Osteoblast (primary cell): ENCODE data around the gene HS3ST6. TPM values are rescaled to one million over a fixed set of nuclear protein-coding genes. Genes with fewer than 3 reads are reported as not detected.
A peak's percentile ranks its signal among the peaks of the same experiment; 100 is the strongest.
"Not testable (repeated sequence)": the region's sequence is repeated elsewhere in the genome, so short reads cannot be mapped to it uniquely, and the experiment has no call there.

Experiments
- DNase-seq: peaks from one replicate; pipeline ENCODE4 v3.0.0; 2011; ENCODE audit warnings: low spot score, mixed read lengths; ENCODE audit not compliant: insufficient read length; ENCODE audit errors: missing footprints
- H2AFZ ChIP-seq: 2 replicates; pipeline ENCODE4 v1.6.0; 2011; ENCODE audit warnings: mild to moderate bottlenecking, low read length
- H3K27ac ChIP-seq: 2 replicates; pipeline ENCODE4 v1.5.1; 2011; ENCODE audit warnings: mild to moderate bottlenecking, low read depth, low read length, moderate library complexity
- H3K27me3 ChIP-seq: 2 replicates; pipeline ENCODE4 v1.6.0; 2012; ENCODE audit warnings: mild to moderate bottlenecking, control low read depth, inconsistent platforms, low read length, moderate library complexity; ENCODE audit not compliant: insufficient read depth
- H3K36me3 ChIP-seq: 2 replicates; pipeline ENCODE4 v1.5.1; 2011; ENCODE audit warnings: mild to moderate bottlenecking, low read length, control low read depth, moderate library complexity; ENCODE audit not compliant: insufficient read depth
- H3K4me1 ChIP-seq: 2 replicates; pipeline ENCODE4 v1.5.1; 2011; ENCODE audit warnings: mild to moderate bottlenecking, low read length, control low read depth, moderate library complexity; ENCODE audit not compliant: insufficient read depth
- H3K4me2 ChIP-seq: 2 replicates; pipeline ENCODE4 v1.6.0; 2011; ENCODE audit warnings: mild to moderate bottlenecking, low read length; ENCODE audit not compliant: insufficient read depth
- H3K4me3 ChIP-seq: fragments of 200-600 bp; sonication (generic); 3 replicates; pipeline ENCODE4 v1.5.1; 2012; ENCODE audit warnings: mild to moderate bottlenecking, low read length, inconsistent platforms; ENCODE audit not compliant: insufficient read depth
- H3K79me2 ChIP-seq: 2 replicates; pipeline ENCODE4 v1.6.0; 2012; ENCODE audit warnings: mild to moderate bottlenecking, low read length, control low read depth, inconsistent platforms; ENCODE audit not compliant: insufficient read depth
- H3K9me3 ChIP-seq: 2 replicates; pipeline ENCODE4 v1.5.1; 2011; ENCODE audit warnings: low read depth, low read length, control low read depth
- H4K20me1 ChIP-seq: 2 replicates; pipeline ENCODE4 v1.6.0; 2012; ENCODE audit warnings: mild to moderate bottlenecking, low read length, control low read depth; ENCODE audit not compliant: insufficient read depth
- CTCF ChIP-seq: IDR thresholded peaks from 2 replicates; pipeline ENCODE4 v1.5.1; 2011; ENCODE audit warnings: mild to moderate bottlenecking, low read depth, low read length, moderate library complexity; ENCODE audit errors: extremely low read depth
- total RNA-seq: library from RNA; depleted of rRNA; stranded (reverse); fragments of >200 nt; gene quantifications from 2 replicates; pipeline ENCODE4 v1.2.3, GENCODE V29; 2012

The HS3ST6 gene
- total RNA-seq, 1 donor: not detected

- no peaks in the 10 kb centered on the region for H3K4me1 ChIP-seq
- H3K27ac ChIP-seq: no peak overlapping the region
- H3K36me3 ChIP-seq: no peaks in the 10 kb centered on the region
- H2AFZ ChIP-seq: no peak overlapping the region
- H3K27me3 ChIP-seq: peaks cover 41% of the 10 kb centered on the region
- H3K79me2 ChIP-seq: no peaks in the 10 kb centered on the region
- H4K20me1 ChIP-seq: no peaks in the 10 kb centered on the region
- TF ChIP-seq CTCF: no peak
- no peaks in the 10 kb centered on the region for H3K9me3 ChIP-seq
- H3K4me3 ChIP-seq: no peak overlapping the region
- DNase-seq: no peak
- H3K4me2 ChIP-seq: no peak overlapping the region
Measured at GRCh38 chr16:1876468-1876867, 41.7 kb downstream of the HS3ST6 start.

- not testable (repeated sequence) for H3K4me2 ChIP-seq, H3K27ac ChIP-seq, H3K36me3 ChIP-seq, H3K9me3 ChIP-seq, H2AFZ ChIP-seq, H3K4me1 ChIP-seq, H3K79me2 ChIP-seq, H4K20me1 ChIP-seq, DNase-seq, H3K4me3 ChIP-seq
- H3K27me3 ChIP-seq: peaks cover 41% of the 10 kb centered on the region
Measured at GRCh38 chr16:1876066-1876465, 42.1 kb downstream of the HS3ST6 start.

GRCh38 chr16:1874854-1875253, 43.4 kb downstream of the HS3ST6 start:
- H3K9me3 ChIP-seq: no peaks in the 10 kb centered on the region

GRCh38 chr16:1871974-1872635, 46.1 kb downstream of the HS3ST6 start, which contains the start of gene MEIOB:
TSS of gene MEIOB (minus strand) at chr16:1872164. CDS start at chr16:1868175, 3,989 bp downstream.
- Histone ChIP-seq H3K4me1 (peaks cover 8% of the 10 kb centered on the region), H3K4me3 (peak within 1 kb of the TSS; percentile 39), H3K27ac (no peak within 1 kb of the TSS), H3K36me3 (no peaks in the 10 kb centered on the region), H2AFZ (peak within 1 kb of the TSS; percentile 15), H3K9me3 (no peaks in the 10 kb centered on the region), H3K4me2 (peak within 1 kb of the TSS; percentile 55), H3K27me3 (peaks cover 27% of the 10 kb centered on the region), H4K20me1 (no peaks in the 10 kb centered on the region), H3K79me2 (no peaks in the 10 kb centered on the region)
- DNase-seq: no peak
- no peak for TF ChIP-seq CTCF

More at GRCh38 chr16:1874854-1875253, 43.4 kb downstream of the HS3ST6 start:
- Histone ChIP-seq H3K79me2 (no peaks in the 10 kb centered on the region), H3K4me1 (peaks cover 8% of the 10 kb centered on the region), H3K27ac (no peak overlapping the region), H3K27me3 (peaks cover 41% of the 10 kb centered on the region), H3K4me3 (no peak overlapping the region), H3K36me3 (no peaks in the 10 kb centered on the region), H2AFZ (no peak overlapping the region), H3K4me2 (no peak overlapping the region), H4K20me1 (no peaks in the 10 kb centered on the region)
- no peak for TF ChIP-seq CTCF
- no peak for DNase-seq
